SHP77 treated with DMSO at 0.1 percent for 48 hours (cell line): Measurements from ENCODE around the gene SCYGR6.

ENCODE experiments used
- DNase-seq: peaks from one replicate; lab custom pipeline; 2025; lab: John Stamatoyannopoulos, UW

Gene SCYGR6

DNA sequence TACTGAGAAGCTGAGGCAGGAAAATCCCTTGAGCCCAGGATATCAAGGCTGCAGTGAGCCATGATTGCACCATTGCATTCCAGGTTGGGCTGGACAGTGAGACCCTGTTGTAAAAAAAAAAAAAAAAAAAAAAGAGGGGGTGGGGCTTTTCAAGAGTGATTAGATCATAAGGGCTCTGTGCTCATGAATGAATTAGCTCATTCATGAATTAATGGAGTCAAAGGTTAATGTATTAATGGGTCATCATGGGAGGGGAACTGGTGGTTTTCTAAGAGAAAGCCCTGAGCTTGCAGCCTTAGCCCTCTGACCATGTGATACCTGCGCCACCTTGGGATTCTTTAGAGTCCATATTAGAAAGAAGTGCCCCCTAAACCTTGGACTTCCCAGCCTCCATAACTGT, 11.3 kb downstream of the SCYGR6 start:
- no peak for DNase-seq

GRCh38 chr2:227710986-227711385, 13.6 kb downstream of the SCYGR6 start:
- DNase-seq: no peak

GRCh38 chr2:227707390-227707789, 17.2 kb downstream of the SCYGR6 start:
- DNase-seq: no peak

DNA sequence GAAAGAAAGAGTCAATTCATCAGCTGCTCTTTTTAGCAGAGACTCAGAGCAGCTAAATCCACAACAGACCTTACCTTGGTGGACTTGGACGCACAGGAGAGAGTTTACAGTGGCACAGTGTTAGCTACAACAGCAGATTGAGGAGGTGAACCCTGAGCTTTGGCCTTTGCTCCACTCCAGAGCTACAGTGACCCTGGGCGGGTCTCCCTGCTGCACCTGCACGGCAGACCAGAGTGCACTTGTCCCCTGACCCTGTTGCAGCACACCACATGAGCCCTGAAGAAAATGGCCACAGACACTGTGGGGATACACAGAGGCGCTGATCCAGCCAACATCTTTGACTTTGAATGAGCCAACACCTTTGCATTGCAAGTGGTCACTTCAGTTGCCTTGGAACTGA, 17.7 kb downstream of the SCYGR6 start:
- no peak for DNase-seq

GRCh38 chr2:227703961-227704360, 20.6 kb downstream of the SCYGR6 start:
- no peak for DNase-seq

- DNase-seq: no peak
Measured at GRCh38 chr2:227703280-227703732, 21.3 kb downstream of the SCYGR6 start.

DNA sequence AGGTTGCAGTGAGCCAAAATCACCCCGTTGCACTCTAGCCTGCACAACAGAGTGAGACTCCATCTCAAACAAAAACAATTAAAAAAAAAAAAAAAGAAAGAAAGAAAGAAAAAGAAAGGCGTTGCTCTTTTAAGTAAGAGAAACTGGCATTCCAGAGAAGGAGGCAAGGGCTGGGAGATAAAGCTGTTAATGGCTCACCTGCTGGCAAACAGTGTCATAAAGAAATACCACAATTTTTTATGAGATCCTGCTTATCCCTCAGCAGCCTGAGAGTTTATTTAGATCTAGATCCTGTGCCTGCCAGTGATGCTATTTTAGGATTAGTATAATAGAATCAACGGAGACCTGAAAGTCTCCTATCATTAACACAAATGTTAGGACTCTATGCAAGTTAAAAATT, 23.0 kb downstream of the SCYGR6 start:
- DNase-seq: no peak

DNA sequence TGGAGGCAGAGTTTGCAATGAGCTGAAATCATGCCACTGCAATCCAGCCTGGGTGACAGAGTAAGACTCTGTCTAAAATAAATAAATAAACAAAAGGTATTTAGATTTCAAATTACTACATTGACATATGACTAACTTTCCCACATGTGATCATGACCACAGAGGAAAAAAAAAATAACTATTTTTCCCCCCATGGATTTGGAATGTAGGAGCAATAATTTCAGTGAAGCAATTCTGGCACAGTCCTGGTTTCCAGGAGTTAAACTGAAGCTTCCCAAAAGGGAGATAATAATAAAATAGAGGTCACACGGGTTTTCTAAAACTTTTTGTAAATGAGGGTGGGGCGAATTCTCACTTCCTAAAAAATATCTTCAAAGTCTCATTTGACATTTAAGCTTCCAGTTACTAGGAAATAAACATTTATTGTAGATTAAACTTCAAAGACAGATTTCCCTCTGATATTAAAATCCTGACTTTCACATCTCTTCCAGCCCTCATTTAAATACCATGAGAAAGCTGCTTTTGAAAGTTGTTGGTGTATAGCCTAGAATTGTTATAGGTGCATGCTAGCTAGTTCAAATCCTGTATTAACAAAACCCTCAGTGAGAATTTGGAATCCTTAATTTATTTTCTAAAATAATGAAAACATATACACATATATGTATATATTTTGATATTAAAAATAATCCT, 27.4 kb downstream of the SCYGR6 start:
- no peak for DNase-seq

- no peak for DNase-seq
Measured at GRCh38 chr2:227687189-227687588, 37.4 kb downstream of the SCYGR6 start.

DNA sequence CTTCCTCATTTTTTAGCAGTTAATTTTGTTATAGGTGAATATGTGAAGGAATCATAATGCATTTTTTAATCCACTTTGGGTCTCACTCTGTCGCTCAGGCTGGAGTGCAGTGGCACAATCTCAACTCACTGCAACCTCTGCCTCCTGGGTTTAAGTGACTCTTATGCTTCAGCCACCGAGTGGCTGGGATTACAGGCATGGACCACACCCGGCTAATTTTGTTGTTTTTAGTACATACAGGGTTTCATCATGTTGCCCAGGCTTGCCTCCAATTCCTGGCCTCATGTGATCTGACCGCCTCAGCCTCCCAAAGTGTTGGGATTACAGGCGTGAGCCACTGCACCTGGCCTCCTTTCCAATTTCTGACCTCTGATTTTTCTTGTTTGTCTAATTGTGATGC, 40.3 kb downstream of the SCYGR6 start:
- DNase-seq: no peak

GRCh38 chr2:227677928-227678327, 46.6 kb downstream of the SCYGR6 start:
- DNase-seq: no peak

GRCh38 chr2:227674485-227674884, 50.1 kb downstream of the SCYGR6 start:
- DNase-seq: no peak
